Stomach (tissue), 9 donors: ENCODE measurements around the gene COL18A1. TPM values are rescaled to one million over a fixed set of nuclear protein-coding genes. Genes with fewer than 3 reads are reported as not detected.
"Not testable (repeated sequence)": the region's sequence is repeated elsewhere in the genome, so short reads cannot be mapped to it uniquely, and the experiment has no call there.

Experiments used
- DNase-seq, 2 donors: peaks; one replicate each; pipeline versions ENCODE4 v3.0.0 to v3.0.0-alpha.2; 2013 to 2019
- H3K27ac ChIP-seq, 5 donors: fragments of 200-600 bp in 4 of 5; sonication (generic) in 4 of 5; one replicate each; pipeline ENCODE4 v1.5.1; 2013 to 2019; ENCODE audit warnings: mild to moderate bottlenecking in 1 of 5, moderate library complexity in 1 of 5
- H3K27me3 ChIP-seq, 3 donors: fragments of 200-600 bp; sonication (generic); one replicate each; pipeline ENCODE4 v1.5.1; 2017 to 2019; ENCODE audit warnings: mixed run types in 1 of 3
- H3K36me3 ChIP-seq, 4 donors: fragments of 200-600 bp; sonication (generic); 1 replicate in 3 of 4; 2 replicates in 1 of 4; pipeline ENCODE4 v1.5.1; 2016 to 2019
- H3K4me1 ChIP-seq, 4 donors: fragments of 200-600 bp; sonication (generic); one replicate each; pipeline ENCODE4 v1.5.1; 2016 to 2019
- H3K4me3 ChIP-seq, 4 donors: fragments of 200-600 bp; sonication (generic) in 3 of 4; one replicate each; pipeline ENCODE4 v1.5.1; 2016 to 2019; ENCODE audit warnings: mild to moderate bottlenecking in 1 of 4
- H3K9me3 ChIP-seq, 4 donors: fragments of 200-600 bp; sonication (generic); one replicate each; pipeline ENCODE4 v1.5.1; 2016 to 2019
- CTCF ChIP-seq, 7 experiments: fragments of 450-650 bp in 4 of 7; fragments of 200-600 bp in 3 of 7; sonication (generic) in 3 of 7; IDR thresholded peaks; one replicate each; pipeline ENCODE4 v1.5.1; 2016 to 2019; ENCODE audit warnings: antibody characterized with exemption in 7 of 7, control low read depth in 2 of 7, mild to moderate bottlenecking in 1 of 7
- EP300 ChIP-seq: sonication (generic); formaldehyde crosslinking; IDR thresholded peaks from one replicate; pipeline ENCODE4 v1.6.1; 2017; ENCODE audit warnings: antibody characterized with exemption
- POLR2A ChIP-seq, 4 donors: fragments of 450-650 bp; IDR thresholded peaks; one replicate each; pipeline ENCODE4 v1.6.1; 2016; ENCODE audit warnings: antibody characterized with exemption in 4 of 4, control low read depth in 2 of 4, mild to moderate bottlenecking in 1 of 4, moderate library complexity in 1 of 4
- POLR2AphosphoS5 ChIP-seq, 3 donors: sonication (generic); formaldehyde crosslinking; IDR thresholded peaks; one replicate each; pipeline ENCODE4 v1.6.1; 2016; ENCODE audit warnings: antibody characterized with exemption in 3 of 3
- WGBS, 5 donors: extraction: QIAGEN DNeasy Blood & Tissue Kit in 3 of 5; methylation state at CpG; one replicate each; pipeline versions ENCODE4 v1.1.5 to v1.1.7; 2013 to 2018; 5-methylcytosine and 5-hydroxymethylcytosine counted together
- intact Hi-C: fragments of 100-400 bp; cut with DNase I; formaldehyde crosslinking; loops from one replicate; pipeline ENCODE4 v1.15.1; 2023; ENCODE audit warnings: low total_unique reads
- polyA plus RNA-seq, 3 donors: library from polyadenylated mRNA; stranded (reverse); fragments of 200-250 nt; gene quantifications; one replicate each; pipeline ENCODE4 v1.2.3, GENCODE V29; 2013
- total RNA-seq, 5 donors: library from RNA; depleted of rRNA; stranded (reverse); fragments of >200 nt; gene quantifications; one replicate each; pipeline versions ENCODE4 v1.1.0 to v1.2.3, GENCODE V29; 2014 to 2016
- donor health status: healthy with polysubstance abuse.
- donor health status: Bipolar disorder and iron deficiency.
- donor health status: healthy.

COL18A1 gene
- total and polyA plus RNA-seq, 8 donors: 19.8 to 212 (median 34.6) TPM

- H3K27me3 ChIP-seq: no peaks in the 10 kb centered on the region
- DNase-seq: peak in 1 of 2 donors; percentile 40
- H3K4me1 ChIP-seq: peaks cover 6 to 17% (median 10%) of the 10 kb centered on the region in 4 donors
- no peak for TF ChIP-seq POLR2AphosphoS5 (IDR thresholded peaks at IDR 0.05)
- no peak for TF ChIP-seq POLR2A (IDR thresholded peaks at IDR 0.05)
- no peak for TF ChIP-seq CTCF (IDR thresholded peaks at IDR 0.05)
- TF ChIP-seq EP300: no peak
- peak overlapping the region in 2 of 5 donors; percentile 18 to 43 for H3K27ac ChIP-seq
- intact Hi-C loops: no loop called here
- no peaks in the 10 kb centered on the region for H3K9me3 ChIP-seq
- H3K4me3 ChIP-seq: no peak overlapping the region
- peaks cover 15 to 49% (median 34%) of the 10 kb centered on the region in 4 donors for H3K36me3 ChIP-seq
- WGBS, 5 donors: 78 to 92% (median 82%) methylated on average over 17 to 18 of the region's 18 CpGs
Observed at GRCh38 chr21:45528028-45528705, 123.2 kb downstream of the COL18A1 start.

- 83 to 89% (median 86%) methylated on average over 17 to 20 of the region's 20 CpGs for WGBS, 5 donors
- no peaks in the 10 kb centered on the region for H3K27me3 ChIP-seq
- peak in 1 of 2 donors; percentile 25 for DNase-seq
- peaks cover 15 to 41% (median 34%) of the 10 kb centered on the region in 4 donors for H3K36me3 ChIP-seq
- no peaks in the 10 kb centered on the region for H3K9me3 ChIP-seq
- H3K4me1 ChIP-seq: peaks cover 16 to 27% (median 19%) of the 10 kb centered on the region in 4 donors
- intact Hi-C loops: no loop called here
- no peak for TF ChIP-seq POLR2A (IDR thresholded peaks at IDR 0.05)
- TF ChIP-seq EP300: no peak
- TF ChIP-seq POLR2AphosphoS5 (IDR thresholded peaks at IDR 0.05): no peak
- no peak for TF ChIP-seq CTCF (IDR thresholded peaks at IDR 0.05)
- no peak overlapping the region for H3K4me3 ChIP-seq
- no peak overlapping the region for H3K27ac ChIP-seq
Observed at GRCh38 chr21:45528981-45529784, 124.2 kb downstream of the COL18A1 start.

GRCh38 chr21:45529785-45530422 is 124.9 kb downstream of the COL18A1 start:
- DNase-seq: no peak
- Histone ChIP-seq H3K4me1 (peaks cover 24 to 34% (median 26%) of the 10 kb centered on the region in 4 donors), H3K9me3 (no peaks in the 10 kb centered on the region), H3K27ac (no peak overlapping the region), H3K4me3 (no peak overlapping the region), H3K36me3 (peaks cover 15 to 39% (median 34%) of the 10 kb centered on the region in 4 donors), H3K27me3 (no peaks in the 10 kb centered on the region)
- intact Hi-C loops: no loop called here
- TF ChIP-seq CTCF (IDR thresholded peaks at IDR 0.05) (no peak), EP300 (no peak), POLR2AphosphoS5 (IDR thresholded peaks at IDR 0.05) (no peak), POLR2A (IDR thresholded peaks at IDR 0.05) (no peak)
- 89 to 96% (median 92%) methylated on average over 11 of the region's 11 CpGs for WGBS, 5 donors

GRCh38 chr21:45530423-45531113 is 125.6 kb downstream of the COL18A1 start:
- Histone ChIP-seq H3K4me1 (peaks cover 28 to 34% (median 30%) of the 10 kb centered on the region in 4 donors), H3K27ac (no peak overlapping the region), H3K9me3 (no peaks in the 10 kb centered on the region), H3K4me3 (no peak overlapping the region), H3K36me3 (peaks cover 15 to 36% (median 29%) of the 10 kb centered on the region in 4 donors), H3K27me3 (no peaks in the 10 kb centered on the region)
- TF ChIP-seq CTCF (IDR thresholded peaks at IDR 0.05): no peak
- TF ChIP-seq POLR2AphosphoS5 (IDR thresholded peaks at IDR 0.05): no peak
- TF ChIP-seq EP300: no peak
- TF ChIP-seq POLR2A (IDR thresholded peaks at IDR 0.05): no peak
- intact Hi-C loops: no loop called here
- WGBS, 5 donors: 96 to 98% (median 97%) methylated on average over 39 to 50 of the region's 50 CpGs
- peak in 1 of 2 donors; percentile 22 for DNase-seq

- Histone ChIP-seq H3K4me1 (peaks cover 28 to 35% (median 34%) of the 10 kb centered on the region in 4 donors), H3K36me3 (peaks cover 15 to 36% (median 29%) of the 10 kb centered on the region in 4 donors)
- 95 to 99% (median 97%) methylated on average over 13 to 17 of the region's 17 CpGs for WGBS, 5 donors
- peak in 1 of 2 donors; percentile 17 for DNase-seq
- H3K9me3 ChIP-seq, H3K27me3 ChIP-seq, H3K27ac ChIP-seq, H3K4me3 ChIP-seq, intact Hi-C loops: not testable (repeated sequence)
Observed at GRCh38 chr21:45531114-45531392, 126.1 kb downstream of the COL18A1 start.
